Panc1 (cell line): Measurements from ENCODE around the gene COL1A1. TPM values are rescaled to one million over a fixed set of nuclear protein-coding genes. Genes with fewer than 3 reads are reported as not detected.
A peak's percentile ranks its signal among the peaks of the same experiment; 100 is the strongest.

Experiments
- ATAC-seq: fragments of 200-7000 bp; cut with Tn5 transposase; 2 replicates; pipeline ENCODE4 v1.9.1; 2020; ENCODE audit warnings: mild to moderate bottlenecking, moderate library complexity
- BruUV-seq: library from RNA; stranded (reverse); fragments of 400-500 nt; replicated peaks from 2 replicates; lab custom pipeline; 2021; lab: Mats Ljungman, UMichigan
- CTCF ChIA-PET: fragments of 300-600 bp; sonication (Branson Sonifier 250); formaldehyde crosslinking; loops from one replicate; lab custom pipeline; 2022; ENCODE audit warnings: antibody characterized with exemption; lab: Charles Lee
- POLR2A ChIA-PET: fragments of 300-600 bp; sonication (Branson Sonifier 250); formaldehyde crosslinking; loops from one replicate; lab custom pipeline; 2022; ENCODE audit warnings: antibody characterized with exemption; lab: Charles Lee
- DNase-seq: peaks from one replicate; pipeline ENCODE4 v3.0.0-alpha.2; 2010; ENCODE audit warnings: low read depth, low spot score
- H3K27ac ChIP-seq: 2 replicates; pipeline ENCODE4 v1.5.1; 2011; ENCODE audit warnings: mild to moderate bottlenecking, low read length, inconsistent platforms
- H3K27me3 ChIP-seq: fragments of 200-500 bp; sonication (Bioruptor generic); 2 replicates; pipeline ENCODE4 v1.6.0; 2014; ENCODE audit warnings: low read length, inconsistent platforms; ENCODE audit not compliant: control insufficient read depth, insufficient read depth
- H3K36me3 ChIP-seq: fragments of 200-500 bp; sonication (Bioruptor generic); 2 replicates; pipeline ENCODE4 v1.5.1; 2014; ENCODE audit warnings: inconsistent platforms, mild to moderate bottlenecking, low read length, moderate library complexity; ENCODE audit not compliant: control insufficient read depth, insufficient read depth
- H3K4me1 ChIP-seq: 2 replicates; pipeline ENCODE4 v1.5.1; 2011; ENCODE audit warnings: inconsistent platforms, mild to moderate bottlenecking, low read length, moderate library complexity; ENCODE audit not compliant: control insufficient read depth, insufficient read depth
- H3K4me3 ChIP-seq, 2 experiments: 2 replicates each; pipeline ENCODE4 v1.5.1; 2011 to 2012; ENCODE audit warnings: low read depth in 2 of 2, low read length in 2 of 2, mild to moderate bottlenecking in 2 of 2, inconsistent platforms in 1 of 2, moderate library complexity in 1 of 2
- H3K9me3 ChIP-seq: fragments of 200-500 bp; sonication (Bioruptor generic); 2 replicates; pipeline ENCODE4 v1.5.1; 2014; ENCODE audit warnings: low read depth, mild to moderate bottlenecking, inconsistent platforms, low read length, moderate library complexity; ENCODE audit not compliant: control insufficient read depth, insufficient read depth
- POLR2AphosphoS5 ChIP-seq: IDR thresholded peaks from 2 replicates; pipeline ENCODE4 v1.6.1; 2012; ENCODE audit warnings: mild to moderate bottlenecking, low read depth, low read length, moderate library complexity
- SIN3A ChIP-seq: IDR thresholded peaks from 2 replicates; pipeline ENCODE4 v1.6.1; 2012; ENCODE audit warnings: low read depth, mild to moderate bottlenecking, low read length, moderate library complexity, borderline replicate concordance; ENCODE audit not compliant: insufficient read depth
- TCF7L2 ChIP-seq: IDR thresholded peaks from 2 replicates; pipeline ENCODE4 v1.6.1; 2011; ENCODE audit warnings: mild to moderate bottlenecking, low read depth, low read length, inconsistent platforms
- in situ Hi-C: cut with HindIII; loops from 2 replicates; pipeline ENCODE4 v1.10.0; 2016; ENCODE audit warnings: low sequenced_read_pairs, low pct_unique_long_range_greater_than_20kb
- intact Hi-C: fragments of 100-400 bp; cut with micrococcal nuclease; formaldehyde crosslinking; loops from one replicate; pipeline ENCODE4 v1.10.0; 2022; ENCODE audit not compliant: unreplicated experiment
- total RNA-seq: library from RNA; stranded (reverse); gene quantifications from one replicate; pipeline ENCODE4 v1.2.1, GENCODE V29; 2021; ENCODE audit not compliant: unreplicated experiment
- TF ChIP-seq, protein P1 (sequence below): fragments of 450-650 bp; IDR thresholded peaks from 2 replicates; pipeline ENCODE4 v1.5.1; 2017; ENCODE audit warnings: mild to moderate bottlenecking
- TF ChIP-seq, protein P2 (sequence below), 2 experiments: IDR thresholded peaks; 2 replicates each; pipeline ENCODE4 v1.6.1; 2011 to 2012; ENCODE audit warnings: low read depth in 2 of 2, control low read depth in 1 of 2, low read length in 1 of 2, mild to moderate bottlenecking in 1 of 2, moderate library complexity in 1 of 2; ENCODE audit not compliant: insufficient read depth in 1 of 2

The COL1A1 gene
- total RNA-seq, 1 experiment from 2014 or later: 52.7 TPM

DNA sequence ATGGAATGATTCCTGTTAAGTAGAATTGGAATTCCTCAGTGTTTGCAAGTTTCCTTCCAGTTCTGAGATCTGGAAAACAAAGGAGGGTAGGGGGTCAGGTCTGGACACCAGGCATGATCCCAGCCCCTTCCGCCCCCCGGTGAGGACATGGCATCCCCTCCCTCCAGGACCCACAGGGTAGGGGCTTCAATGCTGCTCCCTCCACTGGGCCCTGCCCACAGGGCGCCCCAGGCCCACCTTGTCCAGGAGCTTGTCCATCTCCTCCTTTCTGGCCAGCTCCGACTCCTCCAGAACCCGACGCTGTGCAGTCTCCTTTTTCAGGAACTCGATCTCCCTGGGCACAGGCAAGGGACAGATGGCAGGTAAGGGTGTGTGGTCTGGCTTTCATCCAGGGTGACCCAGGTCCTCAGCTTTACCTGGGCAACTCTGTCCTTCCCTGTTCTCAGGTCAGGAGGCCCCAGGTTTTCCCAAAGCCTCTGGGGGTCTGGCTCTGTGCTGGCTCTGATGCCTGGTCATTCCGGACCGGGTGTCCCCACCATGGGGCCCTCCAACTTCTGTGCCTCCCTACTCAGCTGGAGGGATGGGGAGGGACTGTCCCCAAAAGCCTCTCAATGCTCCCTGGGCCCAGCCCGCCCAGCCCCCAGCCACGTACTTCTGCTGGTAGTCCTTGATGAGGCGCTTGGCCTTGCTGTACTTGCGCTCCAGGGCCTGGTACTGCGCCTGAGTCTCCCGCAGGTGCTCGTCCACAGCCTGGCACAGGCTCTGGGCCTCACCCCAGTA, 65.9 kb downstream of the COL1A1 start:
- no peaks in the 10 kb centered on the region for H3K27me3 ChIP-seq
- BruUV-seq: no TSS peak
- in situ Hi-C loops: no loop called here
- H3K36me3 ChIP-seq: peaks cover 18% of the 10 kb centered on the region
- no peak for DNase-seq
- ATAC-seq: no peak
- intact Hi-C loops: no loop called here
- CTCF ChIA-PET: interaction anchor here (0.6 kb wide), 1 partner anchor 43 kb away, joined by 5 read pairs; no protein-coding TSS in a partner anchor
- H3K27ac ChIP-seq: no peak overlapping the region
- H3K9me3 ChIP-seq: no peaks in the 10 kb centered on the region
- POLR2A ChIA-PET: no interaction called here
- no peak overlapping the region for H3K4me3 ChIP-seq
- H3K4me1 ChIP-seq: peaks cover 23% of the 10 kb centered on the region
- TF ChIP-seq, protein P1, sequence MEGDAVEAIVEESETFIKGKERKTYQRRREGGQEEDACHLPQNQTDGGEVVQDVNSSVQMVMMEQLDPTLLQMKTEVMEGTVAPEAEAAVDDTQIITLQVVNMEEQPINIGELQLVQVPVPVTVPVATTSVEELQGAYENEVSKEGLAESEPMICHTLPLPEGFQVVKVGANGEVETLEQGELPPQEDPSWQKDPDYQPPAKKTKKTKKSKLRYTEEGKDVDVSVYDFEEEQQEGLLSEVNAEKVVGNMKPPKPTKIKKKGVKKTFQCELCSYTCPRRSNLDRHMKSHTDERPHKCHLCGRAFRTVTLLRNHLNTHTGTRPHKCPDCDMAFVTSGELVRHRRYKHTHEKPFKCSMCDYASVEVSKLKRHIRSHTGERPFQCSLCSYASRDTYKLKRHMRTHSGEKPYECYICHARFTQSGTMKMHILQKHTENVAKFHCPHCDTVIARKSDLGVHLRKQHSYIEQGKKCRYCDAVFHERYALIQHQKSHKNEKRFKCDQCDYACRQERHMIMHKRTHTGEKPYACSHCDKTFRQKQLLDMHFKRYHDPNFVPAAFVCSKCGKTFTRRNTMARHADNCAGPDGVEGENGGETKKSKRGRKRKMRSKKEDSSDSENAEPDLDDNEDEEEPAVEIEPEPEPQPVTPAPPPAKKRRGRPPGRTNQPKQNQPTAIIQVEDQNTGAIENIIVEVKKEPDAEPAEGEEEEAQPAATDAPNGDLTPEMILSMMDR: no peak
- TF ChIP-seq SIN3A (no peak), TCF7L2 (no peak), POLR2AphosphoS5 (no peak)
- TF ChIP-seq, protein P2, sequence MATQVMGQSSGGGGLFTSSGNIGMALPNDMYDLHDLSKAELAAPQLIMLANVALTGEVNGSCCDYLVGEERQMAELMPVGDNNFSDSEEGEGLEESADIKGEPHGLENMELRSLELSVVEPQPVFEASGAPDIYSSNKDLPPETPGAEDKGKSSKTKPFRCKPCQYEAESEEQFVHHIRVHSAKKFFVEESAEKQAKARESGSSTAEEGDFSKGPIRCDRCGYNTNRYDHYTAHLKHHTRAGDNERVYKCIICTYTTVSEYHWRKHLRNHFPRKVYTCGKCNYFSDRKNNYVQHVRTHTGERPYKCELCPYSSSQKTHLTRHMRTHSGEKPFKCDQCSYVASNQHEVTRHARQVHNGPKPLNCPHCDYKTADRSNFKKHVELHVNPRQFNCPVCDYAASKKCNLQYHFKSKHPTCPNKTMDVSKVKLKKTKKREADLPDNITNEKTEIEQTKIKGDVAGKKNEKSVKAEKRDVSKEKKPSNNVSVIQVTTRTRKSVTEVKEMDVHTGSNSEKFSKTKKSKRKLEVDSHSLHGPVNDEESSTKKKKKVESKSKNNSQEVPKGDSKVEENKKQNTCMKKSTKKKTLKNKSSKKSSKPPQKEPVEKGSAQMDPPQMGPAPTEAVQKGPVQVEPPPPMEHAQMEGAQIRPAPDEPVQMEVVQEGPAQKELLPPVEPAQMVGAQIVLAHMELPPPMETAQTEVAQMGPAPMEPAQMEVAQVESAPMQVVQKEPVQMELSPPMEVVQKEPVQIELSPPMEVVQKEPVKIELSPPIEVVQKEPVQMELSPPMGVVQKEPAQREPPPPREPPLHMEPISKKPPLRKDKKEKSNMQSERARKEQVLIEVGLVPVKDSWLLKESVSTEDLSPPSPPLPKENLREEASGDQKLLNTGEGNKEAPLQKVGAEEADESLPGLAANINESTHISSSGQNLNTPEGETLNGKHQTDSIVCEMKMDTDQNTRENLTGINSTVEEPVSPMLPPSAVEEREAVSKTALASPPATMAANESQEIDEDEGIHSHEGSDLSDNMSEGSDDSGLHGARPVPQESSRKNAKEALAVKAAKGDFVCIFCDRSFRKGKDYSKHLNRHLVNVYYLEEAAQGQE (IDR thresholded peaks at IDR 0.05; ENCODE audit: insufficient read depth in 1 of 2, low read depth in 2 of 2, low read length in 1 of 2): no peak

DNA sequence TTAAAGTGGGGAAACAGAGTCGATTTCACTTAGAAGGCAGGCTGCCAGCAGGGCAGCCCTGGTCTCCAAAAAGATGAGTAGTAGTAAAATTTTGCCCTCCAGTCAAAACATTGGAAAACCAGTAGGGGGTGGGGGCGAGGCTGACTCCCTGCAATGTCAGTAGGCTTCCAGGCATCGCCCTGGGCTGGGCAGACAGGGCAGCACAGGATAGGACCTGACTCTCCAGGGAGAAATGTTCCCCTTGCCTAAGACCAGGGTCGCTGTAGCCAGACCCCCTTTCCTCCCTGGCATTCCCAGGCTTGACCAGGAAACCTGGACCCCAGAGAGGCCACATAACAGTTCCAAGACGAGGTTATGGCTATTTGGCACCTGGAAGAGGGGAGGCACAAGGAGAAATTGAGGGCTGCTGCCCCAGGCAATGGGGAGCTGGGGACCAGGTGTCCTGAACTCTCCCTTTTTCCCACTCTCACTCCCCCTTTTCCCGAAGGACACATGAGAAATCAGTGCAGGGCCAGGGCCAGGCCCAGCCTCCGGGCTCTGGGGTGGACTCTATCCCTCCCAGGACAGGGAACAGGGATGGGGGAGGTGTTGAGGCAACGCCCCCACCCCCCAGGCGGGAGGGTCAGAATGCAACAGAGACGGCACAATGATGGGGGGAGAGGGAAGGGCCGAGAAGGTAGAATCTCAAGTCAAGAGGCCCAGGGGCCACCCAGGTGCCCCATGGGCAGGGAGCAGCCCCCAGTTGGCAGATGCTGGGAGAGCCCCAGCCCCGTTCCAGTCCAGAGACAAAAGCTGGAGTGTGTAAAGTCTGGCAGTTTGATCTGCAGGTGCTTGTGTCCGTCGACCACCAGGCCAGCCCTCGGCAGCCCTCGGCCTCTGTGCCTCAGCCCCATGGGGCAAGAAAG, 67.0 kb downstream of the COL1A1 start:
- no peak for DNase-seq
- ChIA-PET POLR2A (no interaction called here), CTCF (no interaction called here)
- Histone ChIP-seq H3K4me3 (no peak overlapping the region), H3K36me3 (peaks cover 13% of the 10 kb centered on the region), H3K9me3 (no peaks in the 10 kb centered on the region), H3K27me3 (no peaks in the 10 kb centered on the region), H3K4me1 (peaks cover 22% of the 10 kb centered on the region), H3K27ac (no peak overlapping the region)
- ATAC-seq: no peak
- intact Hi-C loops (no loop called here), in situ Hi-C loops (no loop called here)
- TF ChIP-seq, protein P1: no peak
- TF ChIP-seq POLR2AphosphoS5 (no peak), TCF7L2 (no peak)
- TF ChIP-seq, protein P2 (IDR thresholded peaks at IDR 0.05; ENCODE audit: insufficient read depth in 1 of 2, low read depth in 2 of 2, low read length in 1 of 2): no peak
- BruUV-seq: TSS peak; percentile 82
